Measurements from ENCODE around the gene LDHD.

Gene LDHD

DNA sequence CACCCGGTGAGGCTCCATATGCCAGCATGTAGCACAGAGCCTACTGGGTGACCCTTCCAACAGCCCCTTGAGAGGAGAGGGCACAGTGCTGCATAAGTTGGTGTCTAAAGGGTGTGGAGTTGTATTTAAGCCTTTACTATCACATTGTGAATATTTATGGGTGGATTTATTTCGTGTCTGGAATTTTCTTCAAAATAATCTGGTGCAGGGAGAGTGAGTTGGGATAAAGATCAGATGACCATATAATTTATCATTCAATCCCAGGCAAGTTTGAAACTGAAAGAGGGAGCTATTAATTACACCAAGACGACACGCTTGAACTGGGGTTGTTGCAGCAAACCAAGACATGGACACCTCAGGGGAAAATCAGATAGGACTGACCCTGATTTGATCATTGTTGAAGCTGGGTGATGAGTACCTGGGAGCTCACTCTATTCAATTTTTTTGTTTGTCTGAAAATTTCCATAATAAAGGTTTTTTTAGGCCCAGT is 42.2 kb downstream of the LDHD start:
- DNase-seq (ENCODE audit: low spot score): no peak
- in situ Hi-C loops (cut with MboI; ENCODE audit: low sequenced_read_pairs, unreplicated experiment): no loop called here
- TF ChIP-seq, protein P1, sequence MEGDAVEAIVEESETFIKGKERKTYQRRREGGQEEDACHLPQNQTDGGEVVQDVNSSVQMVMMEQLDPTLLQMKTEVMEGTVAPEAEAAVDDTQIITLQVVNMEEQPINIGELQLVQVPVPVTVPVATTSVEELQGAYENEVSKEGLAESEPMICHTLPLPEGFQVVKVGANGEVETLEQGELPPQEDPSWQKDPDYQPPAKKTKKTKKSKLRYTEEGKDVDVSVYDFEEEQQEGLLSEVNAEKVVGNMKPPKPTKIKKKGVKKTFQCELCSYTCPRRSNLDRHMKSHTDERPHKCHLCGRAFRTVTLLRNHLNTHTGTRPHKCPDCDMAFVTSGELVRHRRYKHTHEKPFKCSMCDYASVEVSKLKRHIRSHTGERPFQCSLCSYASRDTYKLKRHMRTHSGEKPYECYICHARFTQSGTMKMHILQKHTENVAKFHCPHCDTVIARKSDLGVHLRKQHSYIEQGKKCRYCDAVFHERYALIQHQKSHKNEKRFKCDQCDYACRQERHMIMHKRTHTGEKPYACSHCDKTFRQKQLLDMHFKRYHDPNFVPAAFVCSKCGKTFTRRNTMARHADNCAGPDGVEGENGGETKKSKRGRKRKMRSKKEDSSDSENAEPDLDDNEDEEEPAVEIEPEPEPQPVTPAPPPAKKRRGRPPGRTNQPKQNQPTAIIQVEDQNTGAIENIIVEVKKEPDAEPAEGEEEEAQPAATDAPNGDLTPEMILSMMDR (IDR thresholded peaks at IDR 0.05; ENCODE audit: borderline replicate concordance, control extremely low read depth, extremely low read depth, insufficient read depth, missing control alignments): no peak

GRCh38 chr16:75073545-75074303 is 42.9 kb downstream of the LDHD start:
- TF ChIP-seq, protein P1 (IDR thresholded peaks at IDR 0.05; ENCODE audit: borderline replicate concordance, control extremely low read depth, extremely low read depth, insufficient read depth, missing control alignments): no peak
- no peak for DNase-seq (ENCODE audit: low spot score)
- in situ Hi-C loops (cut with MboI; ENCODE audit: low sequenced_read_pairs, unreplicated experiment): no loop called here

- TF ChIP-seq, protein P1 (IDR thresholded peaks at IDR 0.05; ENCODE audit: borderline replicate concordance, control extremely low read depth, extremely low read depth, insufficient read depth, missing control alignments): no peak
- in situ Hi-C loops (cut with MboI; ENCODE audit: low sequenced_read_pairs, unreplicated experiment): no loop called here
- no peak for DNase-seq (ENCODE audit: low spot score)
Measured at GRCh38 chr16:75072239-75072947, 44.2 kb downstream of the LDHD start.

GRCh38 chr16:75071621-75072020 is 45.0 kb downstream of the LDHD start:
- TF ChIP-seq, protein P1 (IDR thresholded peaks at IDR 0.05; ENCODE audit: borderline replicate concordance, control extremely low read depth, extremely low read depth, insufficient read depth, missing control alignments): no peak
- in situ Hi-C loops (cut with MboI; ENCODE audit: low sequenced_read_pairs, unreplicated experiment): no loop called here
- DNase-seq (ENCODE audit: low spot score): no peak

- in situ Hi-C loops (cut with MboI; ENCODE audit: low sequenced_read_pairs, unreplicated experiment): no loop called here
- TF ChIP-seq, protein P1 (IDR thresholded peaks at IDR 0.05; ENCODE audit: borderline replicate concordance, control extremely low read depth, extremely low read depth, insufficient read depth, missing control alignments): no peak
- DNase-seq (ENCODE audit: low spot score): no peak
Measured at GRCh38 chr16:75070012-75070841, 46.4 kb downstream of the LDHD start.
